Right lobe of liver (tissue), 6 donors: Measurements from ENCODE around the gene MYH9. TPM values are rescaled to one million over a fixed set of nuclear protein-coding genes. Genes with fewer than 3 reads are reported as not detected.

Experiments used
- ATAC-seq, 4 donors: fragments of 200-7000 bp; cut with Tn5 transposase; one replicate each; pipeline ENCODE4 v1.9.1; 2020; ENCODE audit warnings: mild to moderate bottlenecking in 4 of 4, moderate library complexity in 4 of 4
- DNase-seq, 3 donors: peaks; one replicate each; pipeline ENCODE4 v3.0.0-alpha.2; 2020
- H3K27ac ChIP-seq, 3 donors: fragments of 200-600 bp; one replicate each; pipeline ENCODE4 v1.8.0; 2022
- H3K27me3 ChIP-seq, 2 donors: fragments of 200-600 bp; one replicate each; pipeline ENCODE4 v1.8.0; 2022
- H3K36me3 ChIP-seq, 4 donors: fragments of 200-600 bp; sonication (generic) in 1 of 4; one replicate each; pipeline versions ENCODE4 v1.5.1 to v1.8.0; 2017 to 2022; ENCODE audit warnings: control low read depth in 1 of 4
- H3K4me1 ChIP-seq, 4 donors: fragments of 200-600 bp; sonication (generic) in 1 of 4; one replicate each; pipeline versions ENCODE4 v1.5.1 to v1.8.0; 2017 to 2022; ENCODE audit warnings: control low read depth in 1 of 4
- H3K4me3 ChIP-seq, 3 donors: fragments of 200-600 bp; one replicate each; pipeline ENCODE4 v1.8.0; 2022
- H3K9me3 ChIP-seq, 4 donors: fragments of 200-600 bp; sonication (generic) in 1 of 4; one replicate each; pipeline versions ENCODE4 v1.5.1 to v1.8.0; 2017 to 2022; ENCODE audit warnings: control low read depth in 1 of 4
- CTCF ChIP-seq, 4 donors: fragments of 200-600 bp in 3 of 4; fragments of 450-650 bp in 1 of 4; IDR thresholded peaks; one replicate each; pipeline versions ENCODE4 v1.5.1 to v1.8.0; 2016 to 2022; ENCODE audit warnings: antibody characterized with exemption in 4 of 4, mild to moderate bottlenecking in 2 of 4
- POLR2A ChIP-seq: fragments of 450-650 bp; IDR thresholded peaks from one replicate; pipeline ENCODE4 v1.6.1; 2017; ENCODE audit warnings: antibody characterized with exemption, mild to moderate bottlenecking
- WGBS: methylation state at CpG from one replicate; pipeline ENCODE4 v1.1.6; 2018; ENCODE audit warnings: low coverage, low lambda C conversion rate; ENCODE audit not compliant: insufficient coverage; ENCODE audit errors: missing lambda C conversion rate; 5-methylcytosine and 5-hydroxymethylcytosine counted together
- intact Hi-C, 2 donors: fragments of 100-400 bp; cut with DNase I; formaldehyde crosslinking; loops; one replicate each; pipeline versions ENCODE4 v1.11.2 to v1.14.1; 2022
- total RNA-seq, 6 experiments: library from RNA; depleted of rRNA in 2 of 6; stranded (reverse); fragments of >200 nt in 2 of 6; fragmentation: NEBNext Ultra II Directional in 3 of 6; extraction: Animal tissue kit (Norgen Biotek cat#: 25700) in 3 of 6; gene quantifications; one replicate each; pipeline versions ENCODE4 v1.1.0 to v1.2.4, GENCODE V29; 2016 to 2023
- donor health status: DM: no; HTN: yes; CAD: no.
- donor health status: DM: no; HTN: no; CAD: no.
- donor health status: DM: no; HTN: no; CAD: no.
- donor health status: DM: no; HTN: yes; CAD: no.
- donor health status: DM: no; HTN: yes; CAD: no.

Gene MYH9
- total RNA-seq, 6 experiments from 2014 or later, result 168 to 435 (median 222) TPM

DNA sequence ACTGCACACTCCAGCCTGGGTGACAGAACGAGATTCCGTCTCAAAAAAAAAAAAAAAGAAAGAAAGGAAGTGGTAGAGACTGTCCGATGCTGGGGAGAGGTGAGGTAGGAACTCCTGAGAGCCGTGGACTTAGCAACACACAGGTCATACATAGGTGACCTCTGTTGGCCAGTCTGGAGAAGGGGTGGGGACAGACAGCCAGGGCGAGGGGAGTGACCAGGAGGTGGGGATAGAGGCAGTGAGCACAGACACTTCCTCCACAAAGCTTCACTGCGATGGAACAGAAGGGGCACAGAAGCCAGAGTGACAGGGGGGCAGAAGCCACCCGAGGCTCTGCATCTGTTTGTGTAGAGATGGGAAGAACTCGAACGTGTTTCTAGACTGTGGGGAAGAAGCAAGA lies 47.1 kb downstream of the MYH9 start:
- peaks cover 0 to 68% (median 18%) of the 10 kb centered on the region in 4 donors for H3K4me1 ChIP-seq
- intact Hi-C loops, result no loop called here
- ATAC-seq, result peak; percentile 80 to 96 (median 87)
- H3K36me3 ChIP-seq, result peaks cover 0 to 48% (median 22%) of the 10 kb centered on the region in 4 donors
- H3K4me3 ChIP-seq, result no peak overlapping the region
- TF ChIP-seq CTCF (IDR thresholded peaks at IDR 0.05) (peak in 3 of 4 donors; percentile 20 to 31 (median 29)), POLR2A (no peak)
- H3K9me3 ChIP-seq, result no peaks in the 10 kb centered on the region
- no peaks in the 10 kb centered on the region for H3K27me3 ChIP-seq
- peak overlapping the region in 2 of 3 donors; percentile 32 to 69 for H3K27ac ChIP-seq
- WGBS, result 7% methylated on average over 9 of the region's 9 CpGs
- DNase-seq, result peak; percentile 64 to 87 (median 86)

GRCh38 chr22:36339171-36340065 lies 48.3 kb downstream of the MYH9 start:
- intact Hi-C loops, result no loop called here
- no peak for ATAC-seq
- no peak for TF ChIP-seq CTCF (IDR thresholded peaks at IDR 0.05)
- TF ChIP-seq POLR2A, result no peak
- peak overlapping the region in 1 of 3 donors; percentile 1 for H3K27ac ChIP-seq
- no peak for DNase-seq
- H3K27me3 ChIP-seq, result no peaks in the 10 kb centered on the region
- no peak overlapping the region for H3K4me3 ChIP-seq
- peaks cover 0 to 60% (median 22%) of the 10 kb centered on the region in 4 donors for H3K36me3 ChIP-seq
- WGBS, result 36% methylated on average over 4 of the region's 6 CpGs
- no peaks in the 10 kb centered on the region for H3K9me3 ChIP-seq
- peaks cover 0 to 70% (median 18%) of the 10 kb centered on the region in 4 donors for H3K4me1 ChIP-seq

DNA sequence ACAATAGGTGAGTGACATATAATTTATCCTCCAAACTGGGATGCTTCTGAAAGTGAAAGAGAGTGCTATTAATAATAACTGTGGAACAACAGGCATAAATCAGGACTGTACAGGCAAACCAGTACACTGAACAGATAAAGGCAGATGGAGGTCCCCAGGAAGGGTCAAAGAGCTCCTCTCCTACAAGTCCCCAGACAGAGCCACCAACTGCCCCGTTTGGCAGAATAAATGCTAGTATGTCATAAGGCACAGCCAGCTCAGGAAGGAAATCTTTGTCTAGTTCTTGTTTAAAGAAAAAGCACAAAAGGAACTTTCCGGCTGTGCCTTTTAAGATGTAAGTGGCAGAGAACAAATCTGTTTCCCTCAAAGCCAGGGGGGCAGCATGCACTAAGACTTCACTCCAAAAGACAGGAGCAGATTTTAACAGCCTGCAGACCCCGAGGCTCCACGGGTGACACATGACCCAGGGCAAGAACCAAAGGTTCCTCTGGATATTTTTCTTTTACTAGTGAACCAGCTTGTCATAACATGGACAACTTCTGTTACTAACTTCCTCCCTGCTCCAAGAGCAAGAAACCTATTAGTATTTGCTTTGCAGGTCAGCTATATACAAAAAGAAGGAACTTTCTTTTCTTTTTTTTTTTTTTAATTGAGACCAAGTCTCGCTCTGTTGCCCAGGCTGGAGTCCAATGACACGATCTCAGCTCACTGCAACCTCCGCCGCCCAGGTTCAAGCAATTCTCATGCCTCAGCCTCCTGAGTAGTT lies 50.2 kb downstream of the MYH9 start:
- Histone ChIP-seq H3K36me3 (peaks cover 0 to 75% (median 24%) of the 10 kb centered on the region in 4 donors), H3K4me1 (peaks cover 0 to 59% (median 18%) of the 10 kb centered on the region in 4 donors), H3K9me3 (no peaks in the 10 kb centered on the region), H3K27me3 (no peaks in the 10 kb centered on the region), H3K27ac (peak overlapping the region; percentile 0 to 31 (median 10)), H3K4me3 (no peak overlapping the region)
- ATAC-seq, result no peak
- TF ChIP-seq CTCF (IDR thresholded peaks at IDR 0.05), result no peak
- no peak for TF ChIP-seq POLR2A
- intact Hi-C loops, result no loop called here
- DNase-seq, result no peak
- WGBS, result 63% methylated on average over 7 of the region's 8 CpGs

DNA sequence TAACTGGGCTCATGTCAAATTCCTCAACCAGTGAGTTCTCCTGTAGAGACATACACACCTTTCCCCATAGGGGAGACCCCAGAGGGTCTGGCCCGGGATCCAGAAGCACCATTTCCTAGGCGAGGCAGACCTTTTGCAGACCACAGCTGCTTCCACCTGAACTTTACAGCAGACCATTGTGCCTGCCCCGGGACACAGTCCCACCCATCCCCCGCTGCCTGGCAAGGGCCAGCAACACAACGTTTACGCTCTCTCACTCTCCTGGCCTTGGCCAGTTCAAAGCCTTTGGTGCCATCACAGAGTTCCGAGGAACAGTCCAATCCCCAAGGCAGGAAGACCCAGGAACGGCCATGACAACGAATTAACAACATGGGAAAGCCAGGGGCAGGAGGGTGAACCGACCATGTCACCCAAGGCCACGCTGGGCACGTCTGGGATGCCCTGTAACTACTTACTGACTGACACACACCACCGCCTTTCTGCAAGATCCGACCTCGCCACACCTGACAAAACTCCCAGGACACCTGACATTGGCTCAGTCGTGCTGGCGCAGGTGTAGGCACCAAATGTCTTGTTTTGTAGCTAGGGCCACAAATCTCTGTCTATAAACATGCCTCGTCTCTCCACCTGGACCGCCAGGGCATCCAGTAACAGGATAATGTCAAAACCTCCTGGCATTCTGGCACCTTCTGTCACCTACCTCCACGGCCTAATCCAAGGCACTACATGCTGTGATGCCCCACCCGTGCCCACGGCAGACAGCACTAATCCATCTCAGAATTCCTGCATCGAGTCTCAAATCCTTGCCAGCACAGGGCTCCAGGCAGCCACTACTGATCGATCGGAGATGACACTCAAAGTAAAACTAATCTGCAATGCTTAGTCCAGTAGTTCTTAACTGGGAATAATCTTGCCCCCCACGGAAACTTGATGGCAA lies 51.3 kb downstream of the MYH9 start:
- peak in 1 of 4 donors; percentile 31 for ATAC-seq
- no peaks in the 10 kb centered on the region for H3K27me3 ChIP-seq
- TF ChIP-seq CTCF (IDR thresholded peaks at IDR 0.05) (no peak), POLR2A (no peak)
- H3K9me3 ChIP-seq, result no peaks in the 10 kb centered on the region
- H3K27ac ChIP-seq, result peak overlapping the region; percentile 5 to 53 (median 31)
- intact Hi-C loops, result no loop called here
- H3K36me3 ChIP-seq, result peaks cover 0 to 82% (median 23%) of the 10 kb centered on the region in 4 donors
- H3K4me1 ChIP-seq, result peaks cover 0 to 59% (median 17%) of the 10 kb centered on the region in 4 donors
- no peak for DNase-seq
- 55% methylated on average over 18 of the region's 26 CpGs for WGBS
- no peak overlapping the region for H3K4me3 ChIP-seq
